ENCODE measurements around the gene PTPRG. TPM values are rescaled to one million over a fixed set of nuclear protein-coding genes. Genes with fewer than 3 reads are reported as not detected.

Gene PTPRG
- total RNA-seq, 4 donors from 2014 or later, result 11.0 to 18.5 (median 14.9) TPM

GRCh38 chr3:61929617-61930016, 368.2 kb downstream of the PTPRG start:
- WGBS, result 84% methylated on average over 8 of the region's 8 CpGs
- H3K4me1 ChIP-seq, result peaks cover 30% of the 10 kb centered on the region
- DNase-seq (ENCODE audit: low spot score in 2 of 2), result no peak

GRCh38 chr3:61932499-61932898, 371.1 kb downstream of the PTPRG start:
- Histone ChIP-seq H3K27ac (no peak overlapping the region), H3K4me3 (no peak overlapping the region), H3K9me3 (no peaks in the 10 kb centered on the region), H3K27me3 (no peaks in the 10 kb centered on the region), H3K4me1 (peaks cover 6% of the 10 kb centered on the region), H3K36me3 (no peaks in the 10 kb centered on the region)
- DNase-seq (ENCODE audit: low spot score in 2 of 2), result no peak
- WGBS, result 97% methylated on average over 6 of the region's 6 CpGs
- no peak for TF ChIP-seq POLR2A (IDR thresholded peaks at IDR 0.05)
- no peak for TF ChIP-seq CTCF (IDR thresholded peaks at IDR 0.05)
- TF ChIP-seq POLR2AphosphoS5 (IDR thresholded peaks at IDR 0.05), result no peak
- no peak for TF ChIP-seq EP300 (IDR thresholded peaks at IDR 0.05)

More at GRCh38 chr3:61929617-61930016, 368.2 kb downstream of the PTPRG start:
- no peak overlapping the region for H3K27ac ChIP-seq
- TF ChIP-seq POLR2A (IDR thresholded peaks at IDR 0.05) (no peak), CTCF (IDR thresholded peaks at IDR 0.05) (no peak), EP300 (IDR thresholded peaks at IDR 0.05) (no peak), POLR2AphosphoS5 (IDR thresholded peaks at IDR 0.05) (no peak)
- H3K9me3 ChIP-seq, result no peaks in the 10 kb centered on the region
- H3K36me3 ChIP-seq, result no peaks in the 10 kb centered on the region
- no peaks in the 10 kb centered on the region for H3K27me3 ChIP-seq
- H3K4me3 ChIP-seq, result no peak overlapping the region

DNA sequence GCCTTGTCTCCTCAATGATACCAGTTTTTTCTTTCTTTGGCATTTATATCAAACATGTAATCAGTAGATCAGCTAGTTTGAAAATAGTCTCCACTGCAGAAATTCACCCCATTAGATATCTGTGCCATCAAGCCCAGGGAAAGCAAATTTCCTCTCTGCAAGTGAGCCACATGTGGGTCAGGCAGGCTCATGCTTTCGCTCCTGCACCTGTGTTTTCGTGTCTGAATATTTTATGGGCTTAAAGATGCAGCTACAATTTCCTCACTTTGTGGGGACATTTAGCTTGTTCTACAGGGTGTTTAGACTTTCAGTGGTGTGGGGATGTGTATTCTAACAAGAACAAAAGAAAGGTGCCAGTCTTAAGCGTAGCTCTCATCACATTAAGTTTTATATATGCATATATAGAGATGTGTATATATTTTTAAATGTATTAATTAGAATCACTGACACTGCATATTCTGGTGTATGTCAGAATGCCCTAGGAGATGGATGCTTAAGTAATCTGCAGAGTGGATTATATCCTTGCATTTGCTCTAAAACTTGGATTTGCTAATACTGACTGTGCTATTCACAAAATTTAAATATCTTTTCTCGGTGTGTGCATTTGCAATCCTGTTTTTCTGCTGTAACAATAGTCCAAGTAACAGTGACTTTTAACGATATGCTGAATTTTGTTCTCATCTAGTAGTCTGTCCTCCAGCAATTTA, 372.6 kb downstream of the PTPRG start:
- no peaks in the 10 kb centered on the region for H3K4me1 ChIP-seq
- no peak for DNase-seq (ENCODE audit: low spot score in 2 of 2)
- no peaks in the 10 kb centered on the region for H3K9me3 ChIP-seq
- 87% methylated on average over 5 of the region's 5 CpGs for WGBS
- H3K4me3 ChIP-seq, result no peak overlapping the region
- TF ChIP-seq POLR2AphosphoS5 (IDR thresholded peaks at IDR 0.05), result no peak
- H3K27ac ChIP-seq, result no peak overlapping the region
- no peaks in the 10 kb centered on the region for H3K36me3 ChIP-seq
- H3K27me3 ChIP-seq, result no peaks in the 10 kb centered on the region

- H3K4me3 ChIP-seq, result no peak overlapping the region
- H3K4me1 ChIP-seq, result no peaks in the 10 kb centered on the region
- TF ChIP-seq CTCF (IDR thresholded peaks at IDR 0.05) (no peak), POLR2A (IDR thresholded peaks at IDR 0.05) (no peak), EP300 (IDR thresholded peaks at IDR 0.05) (no peak), POLR2AphosphoS5 (IDR thresholded peaks at IDR 0.05) (no peak)
- no peaks in the 10 kb centered on the region for H3K36me3 ChIP-seq
- DNase-seq (ENCODE audit: low spot score in 2 of 2), result no peak
- WGBS, result 100% methylated on average over 1 of the region's 1 CpG
- H3K9me3 ChIP-seq, result no peaks in the 10 kb centered on the region
- no peak overlapping the region for H3K27ac ChIP-seq
- no peaks in the 10 kb centered on the region for H3K27me3 ChIP-seq
These were observed 373.1 kb downstream of the PTPRG start for GRCh38 chr3:61934505-61934871.

DNA sequence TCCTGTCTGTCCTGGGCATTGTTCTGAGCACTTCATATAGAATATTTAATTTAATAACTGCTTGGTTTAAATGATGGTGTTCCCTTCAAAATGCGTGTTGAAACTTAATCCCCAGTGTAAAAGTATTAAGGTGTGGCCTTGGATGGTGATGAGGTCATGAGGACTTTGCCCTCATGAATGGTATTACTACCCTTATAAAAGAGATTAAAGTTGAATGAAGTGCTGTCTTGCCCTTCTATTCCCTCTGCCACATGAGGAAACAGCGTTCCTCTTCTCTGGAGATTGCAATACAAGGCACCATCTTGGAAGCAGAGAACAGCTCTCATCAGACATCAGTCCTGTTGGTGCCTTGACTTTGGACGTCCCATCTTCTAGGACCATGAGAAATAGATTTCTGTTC, 374.4 kb downstream of the PTPRG start:
- no peaks in the 10 kb centered on the region for H3K9me3 ChIP-seq
- TF ChIP-seq POLR2AphosphoS5 (IDR thresholded peaks at IDR 0.05) (no peak), EP300 (IDR thresholded peaks at IDR 0.05) (no peak), POLR2A (IDR thresholded peaks at IDR 0.05) (no peak), CTCF (IDR thresholded peaks at IDR 0.05) (no peak)
- 91% methylated on average over 3 of the region's 3 CpGs for WGBS
- H3K4me3 ChIP-seq, result no peak overlapping the region
- H3K27me3 ChIP-seq, result no peaks in the 10 kb centered on the region
- no peak for DNase-seq (ENCODE audit: low spot score in 2 of 2)
- no peak overlapping the region for H3K27ac ChIP-seq
- H3K4me1 ChIP-seq, result peaks cover 4% of the 10 kb centered on the region
- no peaks in the 10 kb centered on the region for H3K36me3 ChIP-seq

Measured in suprapubic skin (tissue), 4 donors.